KOPT-K1 (cell line): ENCODE data around the gene VGLL4.

Experiments
- H3K27ac ChIP-seq: fragments of 200-600 bp; sonication (generic); 2 replicates; pipeline ENCODE4 v1.5.1; 2016; ENCODE audit warnings: antibody characterized with exemption, mild to moderate bottlenecking, low read depth, low read length; ENCODE audit not compliant: poor library complexity, severe bottlenecking
- H3K36me3 ChIP-seq: fragments of 200-600 bp; sonication (generic); 2 replicates; pipeline ENCODE4 v1.5.1; 2017; ENCODE audit warnings: antibody characterized with exemption, mild to moderate bottlenecking, low read length, moderate library complexity; ENCODE audit not compliant: insufficient read depth
- H3K9me3 ChIP-seq: fragments of 200-600 bp; sonication (generic); 2 replicates; pipeline ENCODE4 v1.5.1; 2017; ENCODE audit warnings: antibody characterized with exemption, low read length, mild to moderate bottlenecking; ENCODE audit not compliant: insufficient read depth, poor library complexity, severe bottlenecking

The VGLL4 gene

DNA sequence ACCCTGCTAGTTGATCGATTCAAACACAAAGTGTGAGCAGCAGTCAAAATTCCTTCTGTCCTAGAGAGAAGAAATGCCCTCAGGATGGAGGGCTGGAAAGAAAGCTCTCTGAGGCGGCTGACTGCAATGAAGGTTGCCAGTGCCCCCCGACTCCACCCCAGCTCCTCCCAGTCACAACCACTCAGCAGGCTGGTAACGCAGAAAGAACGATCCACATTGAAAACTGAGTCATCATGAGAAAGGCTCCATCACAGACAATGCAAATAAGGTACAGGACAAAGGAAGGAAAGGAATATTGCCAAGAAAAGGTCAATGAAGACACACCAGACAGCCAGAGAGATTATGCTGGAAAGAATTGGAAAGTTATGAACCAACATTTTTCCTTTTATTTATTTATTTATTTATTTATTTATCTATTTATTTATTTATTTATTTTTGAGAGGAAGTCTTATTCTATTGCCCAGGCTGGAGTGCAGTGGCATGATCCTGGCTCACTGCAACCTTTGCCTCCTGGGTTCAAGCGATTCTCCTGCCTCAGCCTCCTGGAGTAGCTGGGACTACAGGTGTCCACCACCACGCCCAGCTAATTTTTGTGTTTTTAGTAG is 17.4 kb upstream of the VGLL4 start:
- H3K36me3 ChIP-seq = no peaks in the 10 kb centered on the region
- no peaks in the 10 kb centered on the region for H3K9me3 ChIP-seq
- H3K27ac ChIP-seq = no peak overlapping the region

GRCh38 chr3:11660242-11660641 is 16.5 kb upstream of the VGLL4 start:
- H3K36me3 ChIP-seq = no peaks in the 10 kb centered on the region
- no peak overlapping the region for H3K27ac ChIP-seq
- H3K9me3 ChIP-seq = no peaks in the 10 kb centered on the region

DNA sequence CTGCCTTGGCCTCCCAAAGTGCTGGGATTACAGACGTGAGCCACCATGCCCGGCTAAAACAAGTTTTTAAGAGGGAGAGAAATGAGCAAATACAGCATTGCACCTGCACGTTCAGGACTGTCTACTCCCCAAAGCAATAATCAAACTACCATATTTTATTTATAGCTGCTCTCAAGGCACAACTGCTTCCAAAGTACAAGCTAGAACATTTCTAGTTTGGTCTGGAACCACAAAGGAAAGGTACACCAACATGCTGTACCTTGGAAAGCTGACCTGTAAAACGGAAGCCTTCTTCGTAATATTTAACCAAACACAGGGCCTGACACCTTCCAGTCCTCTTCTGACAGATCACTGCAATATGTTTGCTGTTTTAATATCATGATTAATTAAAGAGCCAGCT is 14.5 kb upstream of the VGLL4 start:
- no peaks in the 10 kb centered on the region for H3K36me3 ChIP-seq
- no peak overlapping the region for H3K27ac ChIP-seq
- no peaks in the 10 kb centered on the region for H3K9me3 ChIP-seq

DNA sequence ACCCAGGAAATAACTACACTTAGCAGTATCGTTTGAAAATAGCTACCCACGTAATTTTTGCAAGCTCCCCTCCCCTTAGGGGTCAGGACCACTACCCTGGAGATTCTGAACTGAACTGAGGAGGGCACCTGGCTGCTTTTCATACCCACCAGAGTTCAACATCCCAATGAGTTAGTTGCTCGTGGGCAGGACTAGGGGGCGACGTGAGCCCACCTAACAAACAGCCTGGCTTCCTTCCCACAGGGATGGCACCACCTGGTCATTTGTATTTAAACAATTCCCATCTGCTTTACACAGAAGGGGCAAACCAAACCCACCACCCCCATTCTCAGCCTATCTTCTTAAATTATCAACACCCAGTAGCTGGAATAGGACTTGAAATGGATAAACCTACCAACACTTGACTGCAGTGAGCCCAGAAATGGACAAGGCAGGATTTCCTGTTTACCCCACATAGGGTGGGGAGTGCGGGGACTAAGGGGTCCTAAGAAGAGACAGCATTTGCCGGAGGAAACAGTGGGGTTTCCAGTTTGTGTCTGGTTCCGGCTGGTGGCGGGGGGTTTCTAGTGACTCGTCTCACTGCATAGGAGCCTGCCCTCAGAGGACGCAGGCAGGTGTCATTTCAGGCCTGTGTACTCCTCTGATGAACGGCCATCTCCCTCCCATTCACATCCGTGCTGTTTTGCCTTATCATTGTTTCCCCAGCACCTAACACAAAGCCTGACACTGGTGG is 11.6 kb upstream of the VGLL4 start:
- Histone ChIP-seq H3K9me3 (no peaks in the 10 kb centered on the region), H3K36me3 (no peaks in the 10 kb centered on the region), H3K27ac (no peak overlapping the region)

GRCh38 chr3:11654166-11654565 is 10.5 kb upstream of the VGLL4 start:
- H3K9me3 ChIP-seq = no peaks in the 10 kb centered on the region
- no peaks in the 10 kb centered on the region for H3K36me3 ChIP-seq
- no peak overlapping the region for H3K27ac ChIP-seq

GRCh38 chr3:11653298-11654055 is 9.8 kb upstream of the VGLL4 start:
- Histone ChIP-seq H3K27ac (no peak overlapping the region), H3K9me3 (no peaks in the 10 kb centered on the region), H3K36me3 (no peaks in the 10 kb centered on the region)

DNA sequence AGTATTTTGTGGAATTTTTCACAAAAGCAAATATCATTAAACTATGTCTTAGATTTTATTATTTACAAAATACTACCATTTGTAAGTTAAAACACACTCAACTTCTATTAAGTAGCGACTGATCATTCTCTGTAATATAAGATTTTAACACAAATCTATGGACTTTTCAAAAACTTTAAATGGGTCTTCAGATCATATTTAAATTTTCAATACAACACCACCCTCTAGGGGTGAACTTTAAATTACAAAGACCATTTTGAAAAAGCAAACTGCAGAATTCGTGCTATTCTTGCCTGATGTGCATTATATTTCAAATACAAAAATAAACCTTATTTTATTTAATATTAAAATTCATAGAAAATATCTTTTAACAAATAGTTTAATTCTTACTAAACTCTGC is 8.2 kb upstream of the VGLL4 start:
- Histone ChIP-seq H3K36me3 (no peaks in the 10 kb centered on the region), H3K9me3 (no peaks in the 10 kb centered on the region), H3K27ac (no peak overlapping the region)

- Histone ChIP-seq H3K36me3 (no peaks in the 10 kb centered on the region), H3K9me3 (no peaks in the 10 kb centered on the region), H3K27ac (no peak overlapping the region)
Measured at GRCh38 chr3:11651477-11651876, 7.8 kb upstream of the VGLL4 start.

- Histone ChIP-seq H3K36me3 (no peaks in the 10 kb centered on the region), H3K27ac (no peak overlapping the region), H3K9me3 (no peaks in the 10 kb centered on the region)
Measured at GRCh38 chr3:11650391-11650790, 6.7 kb upstream of the VGLL4 start.

DNA sequence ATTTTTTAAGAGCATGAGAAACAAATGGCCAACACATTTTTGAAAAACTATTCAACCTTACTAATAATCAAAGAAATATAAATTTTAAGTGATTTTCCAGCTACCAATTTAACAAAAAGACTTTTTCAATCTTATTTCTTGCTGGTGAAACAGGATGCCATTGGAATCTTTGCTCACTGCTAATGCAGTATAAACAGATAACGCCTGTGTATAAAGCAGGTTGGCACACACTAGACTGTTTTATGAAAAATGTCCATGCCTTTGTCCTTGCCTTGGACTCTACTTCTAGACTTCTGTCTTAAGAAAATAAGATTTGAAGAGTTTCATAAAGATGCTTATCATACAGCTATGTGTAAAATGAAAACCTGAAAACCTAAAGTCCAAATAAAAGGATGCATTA is 5.0 kb upstream of the VGLL4 start:
- no peaks in the 10 kb centered on the region for H3K36me3 ChIP-seq
- no peak overlapping the region for H3K27ac ChIP-seq
- H3K9me3 ChIP-seq = no peaks in the 10 kb centered on the region

DNA sequence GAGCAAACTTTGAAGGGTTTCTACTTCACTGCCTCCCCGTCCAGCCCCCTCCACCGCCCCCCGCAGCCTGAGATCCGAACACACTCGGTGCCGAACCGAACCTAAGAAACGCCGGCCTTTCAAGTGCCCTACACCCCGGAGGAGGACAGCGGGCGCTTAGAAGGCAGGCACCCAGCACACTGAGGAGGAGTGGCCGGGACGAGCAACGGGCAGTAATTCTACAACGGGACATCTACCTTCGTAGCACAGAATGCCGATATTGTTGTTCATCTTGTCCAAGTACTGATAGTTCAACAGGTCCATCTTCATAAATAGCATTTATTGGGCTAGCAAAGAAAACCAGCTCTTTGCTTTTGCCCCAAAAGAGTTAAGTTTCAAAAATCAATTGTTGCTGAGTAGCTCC is 513 bp downstream of the VGLL4 start:
- Histone ChIP-seq H3K27ac (peak overlapping the region; percentile 90), H3K9me3 (no peaks in the 10 kb centered on the region), H3K36me3 (peaks cover 15% of the 10 kb centered on the region)

- Histone ChIP-seq H3K9me3 (no peaks in the 10 kb centered on the region), H3K36me3 (peaks cover 21% of the 10 kb centered on the region), H3K27ac (peak overlapping the region; percentile 90)
Measured at GRCh38 chr3:11642431-11643191, 1.1 kb downstream of the VGLL4 start.

DNA sequence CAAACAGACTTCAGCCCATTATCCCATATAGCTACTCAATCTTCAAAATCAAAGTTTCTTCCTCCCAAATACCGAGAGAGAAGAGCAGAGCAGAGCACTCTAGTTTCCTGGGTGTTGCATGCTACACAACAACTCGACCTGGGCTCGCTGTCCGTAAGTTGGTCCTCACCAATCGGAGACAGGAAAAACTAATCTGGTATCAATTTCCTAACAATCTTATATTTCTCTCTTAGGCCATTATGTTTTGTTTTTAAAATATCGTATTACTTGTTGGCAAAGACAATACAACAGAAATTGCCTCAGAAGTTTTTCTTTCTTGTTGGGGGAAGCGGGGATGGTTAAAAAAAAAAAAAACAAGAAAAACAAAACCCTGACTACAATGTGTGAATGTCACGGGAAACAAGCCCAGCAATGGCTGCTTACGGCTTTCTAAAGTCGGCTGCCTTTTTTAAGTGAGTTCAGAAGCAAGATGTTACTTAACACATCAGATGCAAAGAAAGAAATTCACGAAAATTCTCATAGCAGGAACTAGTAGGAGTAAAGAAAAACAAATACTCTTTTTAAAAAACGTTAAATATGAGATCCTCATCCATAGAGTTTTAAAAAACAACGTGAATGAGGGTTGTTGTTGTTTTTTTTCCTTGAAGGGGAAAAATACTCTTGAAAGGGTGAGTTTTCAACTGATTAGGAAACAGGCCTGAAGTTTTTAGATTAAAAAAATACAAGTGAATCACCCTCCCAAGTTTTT is 1.9 kb downstream of the VGLL4 start:
- H3K9me3 ChIP-seq = no peaks in the 10 kb centered on the region
- H3K27ac ChIP-seq = peak overlapping the region; percentile 90
- peaks cover 23% of the 10 kb centered on the region for H3K36me3 ChIP-seq

GRCh38 chr3:11641316-11641682 is 2.4 kb downstream of the VGLL4 start:
- Histone ChIP-seq H3K9me3 (no peaks in the 10 kb centered on the region), H3K27ac (peak overlapping the region; percentile 90), H3K36me3 (peaks cover 23% of the 10 kb centered on the region)
